T-cell (primary cell): ENCODE data around the gene TEX10. TPM values are rescaled to one million over a fixed set of nuclear protein-coding genes. Genes with fewer than 3 reads are reported as not detected.

Source experiments
- ATAC-seq, 4 experiments: fragments of 200-7000 bp in 3 of 4; fragments of 150-1000 bp in 1 of 4; cut with Tn5 transposase; replicated peaks in 1 of 4; 1 replicate in 3 of 4; 2 replicates in 1 of 4; pipeline ENCODE4 v1.10.0; 2021; ENCODE audit warnings: moderate library complexity in 3 of 4, mild to moderate bottlenecking in 2 of 4, moderate number of reproducible peaks in 1 of 4
- CTCF ChIA-PET, 2 donors: fragments of 300-600 bp; sonication (Branson Sonifier 250); formaldehyde crosslinking; loops; one replicate each; lab custom pipeline; 2022; ENCODE audit warnings: antibody characterized with exemption in 2 of 2; lab: Charles Lee
- POLR2A ChIA-PET, 2 donors: fragments of 300-600 bp; sonication (Branson Sonifier 250); formaldehyde crosslinking; loops; one replicate each; lab custom pipeline; 2022; ENCODE audit warnings: antibody characterized with exemption in 2 of 2; lab: Charles Lee
- DNase-seq, 35 experiments: peaks; one replicate each; pipeline versions ENCODE4 v3.0.0 to v3.0.0-alpha.2; 2013 to 2023
- H3K27ac ChIP-seq: one replicate; pipeline ENCODE4 v1.5.1; 2013; ENCODE audit warnings: low read length
- H3K27me3 ChIP-seq, 2 experiments: replicated peaks in 1 of 2; 1 replicate in 1 of 2; 2 replicates in 1 of 2; pipeline versions ENCODE4 v1.6.1 to v1.7.0; 2013; ENCODE audit warnings: low read length in 1 of 2, mixed read lengths in 1 of 2; ENCODE audit not compliant: control insufficient read depth in 2 of 2, insufficient read depth in 2 of 2; ENCODE audit errors: extremely low read depth in 1 of 2
- H3K36me3 ChIP-seq, 2 donors: 1 replicate in 1 of 2; 2 replicates in 1 of 2; pipeline versions ENCODE4 v1.6.1 to v1.7.0; 2013; ENCODE audit warnings: low read length in 1 of 2; ENCODE audit not compliant: control insufficient read depth in 2 of 2, insufficient read depth in 1 of 2; ENCODE audit errors: extremely low read depth in 1 of 2
- H3K4me1 ChIP-seq, 2 experiments: 1 replicate in 1 of 2; 2 replicates in 1 of 2; pipeline versions ENCODE4 v1.6.1 to v1.7.0; 2013; ENCODE audit warnings: low read length in 2 of 2, mixed read lengths in 1 of 2; ENCODE audit not compliant: insufficient read depth in 2 of 2, control insufficient read depth in 1 of 2; ENCODE audit errors: extremely low read depth in 1 of 2
- H3K4me3 ChIP-seq, 2 donors: 1 replicate in 1 of 2; 2 replicates in 1 of 2; pipeline versions ENCODE4 v1.5.1 to v1.7.0; 2013; ENCODE audit warnings: mild to moderate bottlenecking in 2 of 2, low read length in 1 of 2, moderate library complexity in 1 of 2; ENCODE audit not compliant: control insufficient read depth in 1 of 2; ENCODE audit errors: extremely low read depth in 1 of 2
- H3K9me3 ChIP-seq: 2 replicates; pipeline ENCODE4 v1.7.0; 2013
- H3K27ac Mint-ChIP-seq, 2 donors: one replicate each; pipeline ENCODE4 v1.8.0; 2020 to 2021; ENCODE audit warnings: mild to moderate bottlenecking in 2 of 2, mixed read lengths in 2 of 2
- H3K27me3 Mint-ChIP-seq, 2 donors: one replicate each; pipeline ENCODE4 v1.8.0; 2021 to 2022; ENCODE audit warnings: mixed read lengths in 2 of 2
- H3K36me3 Mint-ChIP-seq: one replicate; pipeline ENCODE4 v1.8.0; 2021; ENCODE audit warnings: mixed read lengths
- H3K4me1 Mint-ChIP-seq, 3 donors: one replicate each; pipeline ENCODE4 v1.8.0; 2020 to 2022; ENCODE audit warnings: mixed read lengths in 3 of 3, mild to moderate bottlenecking in 1 of 3
- H3K4me3 Mint-ChIP-seq, 3 donors: one replicate each; pipeline ENCODE4 v1.8.0; 2020 to 2022; ENCODE audit warnings: mild to moderate bottlenecking in 3 of 3, mixed read lengths in 3 of 3, moderate library complexity in 3 of 3
- H3K9me3 Mint-ChIP-seq, 3 donors: one replicate each; pipeline ENCODE4 v1.8.0; 2020 to 2022; ENCODE audit warnings: mixed read lengths in 3 of 3
- whole genome bisulfite sequencing: methylation state at CpG from one replicate; pipeline ENCODE4 v1.1.5; 2013; ENCODE audit warnings: missing lambda C conversion rate; ENCODE audit not compliant: insufficient coverage; 5-methylcytosine and 5-hydroxymethylcytosine counted together
- total RNA-seq, 35 experiments: library from RNA in 6 of 35; stranded (reverse) in 6 of 35; fragments of 120-200 nt in 1 of 35; gene quantifications; one replicate each; pipeline versions ENCODE4 v1.2.1 to v1.2.4 and lab custom pipeline; 2013 to 2026

TEX10 gene
- total RNA-seq, 5 donors from 2014 or later (not counting 1 experiment from before 2014, with no cell fraction given) = 14.7 to 18.9 (median 16.7) TPM

- H3K27ac ChIP-seq = no peak overlapping the region
- POLR2A ChIA-PET = no interaction called here
- H3K27ac Mint-ChIP-seq = no peak overlapping the region
- H3K9me3 Mint-ChIP-seq = peaks cover 6 to 26% (median 23%) of the 10 kb centered on the region in 3 donors
- no peaks in the 10 kb centered on the region for H3K4me1 Mint-ChIP-seq
- no peak overlapping the region for H3K4me3 ChIP-seq
- ATAC-seq (no peak), DNase-seq (no peak)
- H3K9me3 ChIP-seq = no peaks in the 10 kb centered on the region
- WGBS = no CpG with 5 or more reads among the region's 6 CpGs
- peaks cover 78% of the 10 kb centered on the region for H3K36me3 Mint-ChIP-seq
- CTCF ChIA-PET = no interaction called here
- no peaks in the 10 kb centered on the region for H3K4me1 ChIP-seq
- no peaks in the 10 kb centered on the region for H3K27me3 Mint-ChIP-seq
- no peak overlapping the region for H3K4me3 Mint-ChIP-seq
- H3K27me3 ChIP-seq = no peaks in the 10 kb centered on the region
- H3K36me3 ChIP-seq = peaks cover 11 to 48% of the 10 kb centered on the region in 2 donors
Measured at GRCh38 chr9:100286257-100286656, 66.5 kb downstream of the TEX10 start.

- ChIA-PET POLR2A (no interaction called here), CTCF (no interaction called here)
- Mint-ChIP-seq H3K4me3 (no peak overlapping the region), H3K27me3 (no peaks in the 10 kb centered on the region), H3K27ac (no peak overlapping the region), H3K36me3 (peaks cover 77% of the 10 kb centered on the region), H3K4me1 (no peaks in the 10 kb centered on the region), H3K9me3 (peaks cover 6 to 26% (median 23%) of the 10 kb centered on the region in 3 donors)
- H3K36me3 ChIP-seq = peaks cover 7 to 43% of the 10 kb centered on the region in 2 donors
- 100% methylated on average over 6 of the region's 7 CpGs for WGBS
- H3K27me3 ChIP-seq = no peaks in the 10 kb centered on the region
- H3K27ac ChIP-seq = no peak overlapping the region
- H3K4me3 ChIP-seq = no peak overlapping the region
- no peaks in the 10 kb centered on the region for H3K4me1 ChIP-seq
- no peaks in the 10 kb centered on the region for H3K9me3 ChIP-seq
- ATAC-seq (no peak), DNase-seq (no peak)
Measured at GRCh38 chr9:100285601-100286000, 67.1 kb downstream of the TEX10 start.

- Histone ChIP-seq H3K4me1 (no peaks in the 10 kb centered on the region), H3K27me3 (no peaks in the 10 kb centered on the region), H3K9me3 (no peaks in the 10 kb centered on the region), H3K27ac (no peak overlapping the region), H3K36me3 (peaks cover 5 to 42% of the 10 kb centered on the region in 2 donors), H3K4me3 (no peak overlapping the region)
- Mint-ChIP-seq H3K9me3 (peaks cover 6 to 26% (median 23%) of the 10 kb centered on the region in 3 donors), H3K36me3 (peaks cover 77% of the 10 kb centered on the region), H3K4me3 (no peak overlapping the region), H3K27ac (no peak overlapping the region), H3K4me1 (no peaks in the 10 kb centered on the region), H3K27me3 (no peaks in the 10 kb centered on the region)
- DNase-seq (no peak), ATAC-seq (no peak)
- POLR2A ChIA-PET = no interaction called here
- CTCF ChIA-PET = no interaction called here
Measured at GRCh38 chr9:100285080-100285479, 67.7 kb downstream of the TEX10 start.

GRCh38 chr9:100284247-100284646 is 68.5 kb downstream of the TEX10 start:
- Histone ChIP-seq H3K4me3 (no peak overlapping the region), H3K27ac (no peak overlapping the region), H3K36me3 (peaks cover 5 to 38% of the 10 kb centered on the region in 2 donors), H3K27me3 (no peaks in the 10 kb centered on the region), H3K4me1 (no peaks in the 10 kb centered on the region), H3K9me3 (no peaks in the 10 kb centered on the region)
- H3K27ac Mint-ChIP-seq = no peak overlapping the region
- ATAC-seq (no peak), DNase-seq (no peak)
- H3K27me3 Mint-ChIP-seq = no peaks in the 10 kb centered on the region
- WGBS = 93% methylated on average over 6 of the region's 7 CpGs
- ChIA-PET CTCF (no interaction called here), POLR2A (interaction anchor here in 1 of 2 donors (1.2 kb wide), 1 partner anchor 46 kb away, joined by 5 read pairs; no protein-coding TSS in a partner anchor)
- H3K36me3 Mint-ChIP-seq = peaks cover 77% of the 10 kb centered on the region
- H3K4me1 Mint-ChIP-seq = no peaks in the 10 kb centered on the region
- H3K9me3 Mint-ChIP-seq = peaks cover 6 to 23% (median 20%) of the 10 kb centered on the region in 3 donors
- H3K4me3 Mint-ChIP-seq = no peak overlapping the region

GRCh38 chr9:100282388-100282719 is 70.4 kb downstream of the TEX10 start:
- H3K9me3 ChIP-seq = no peaks in the 10 kb centered on the region
- H3K36me3 ChIP-seq = peaks cover 5 to 24% of the 10 kb centered on the region in 2 donors
- Mint-ChIP-seq H3K4me3 (no peak overlapping the region), H3K27ac (no peak overlapping the region), H3K27me3 (no peaks in the 10 kb centered on the region), H3K36me3 (peaks cover 75% of the 10 kb centered on the region), H3K4me1 (no peaks in the 10 kb centered on the region), H3K9me3 (peaks cover 6 to 14% (median 11%) of the 10 kb centered on the region in 3 donors)
- no peaks in the 10 kb centered on the region for H3K4me1 ChIP-seq
- WGBS = 95% methylated on average over 3 of the region's 4 CpGs
- POLR2A ChIA-PET = no interaction called here
- DNase-seq = no peak
- no peak overlapping the region for H3K27ac ChIP-seq
- no peak overlapping the region for H3K4me3 ChIP-seq
- CTCF ChIA-PET = no interaction called here
- H3K27me3 ChIP-seq = no peaks in the 10 kb centered on the region
- ATAC-seq = no peak

- Mint-ChIP-seq H3K36me3 (peaks cover 77% of the 10 kb centered on the region), H3K4me1 (no peaks in the 10 kb centered on the region), H3K9me3 (peaks cover 3 to 14% (median 11%) of the 10 kb centered on the region in 3 donors), H3K27ac (no peak overlapping the region), H3K27me3 (no peaks in the 10 kb centered on the region), H3K4me3 (no peak overlapping the region)
- Histone ChIP-seq H3K27ac (no peak overlapping the region), H3K36me3 (peaks cover 5 to 21% of the 10 kb centered on the region in 2 donors), H3K27me3 (no peaks in the 10 kb centered on the region), H3K9me3 (no peaks in the 10 kb centered on the region), H3K4me1 (no peaks in the 10 kb centered on the region), H3K4me3 (no peak overlapping the region)
- ATAC-seq (no peak), DNase-seq (no peak)
- ChIA-PET CTCF (no interaction called here), POLR2A (no interaction called here)
- WGBS = 87% methylated on average over 5 of the region's 7 CpGs
Measured at GRCh38 chr9:100281676-100282387, 70.9 kb downstream of the TEX10 start.
